Epithelial cell of proximal tubule (primary cell): Measurements from ENCODE around the gene ENO3. TPM values are rescaled to one million over a fixed set of nuclear protein-coding genes. Genes with fewer than 3 reads are reported as not detected.

Experiments
- DNase-seq: peaks from one replicate; pipeline ENCODE4 v3.0.0-alpha.2; 2011; ENCODE audit warnings: low read depth
- H3K4me3 ChIP-seq: 2 replicates; pipeline ENCODE4 v1.5.1; 2011; ENCODE audit warnings: low read depth, mild to moderate bottlenecking, low read length
- CTCF ChIP-seq: conservative IDR thresholded peaks from 2 replicates; pipeline ENCODE4 v1.5.1; 2012; ENCODE audit warnings: low read depth, mild to moderate bottlenecking, low read length
- total RNA-seq: library from RNA; depleted of rRNA; stranded (reverse); fragments of >200 nt; gene quantifications from 2 replicates; pipeline ENCODE4 v1.2.3, GENCODE V29; 2015

The ENO3 gene
- total RNA-seq, 1 donor from 2014 or later, result 2.0 TPM

- no peak for DNase-seq
- no peak for TF ChIP-seq CTCF
- no peak overlapping the region for H3K4me3 ChIP-seq
Observed at GRCh38 chr17:4965311-4965986, 14.5 kb downstream of the ENO3 start.

GRCh38 chr17:4966844-4967538 is 16.1 kb downstream of the ENO3 start:
- peak; percentile 99 for DNase-seq
- H3K4me3 ChIP-seq, result peak overlapping the region; percentile 82
- no peak for TF ChIP-seq CTCF

- no peak for TF ChIP-seq CTCF
- H3K4me3 ChIP-seq, result peak within 1 kb of the TSS; percentile 82
- peak; percentile 86 for DNase-seq
Observed at GRCh38 chr17:4967539-4968485, 16.9 kb downstream of the ENO3 start, which contains the start of gene SPAG7. TSS of gene SPAG7 (minus strand) at chr17:4967817. CDS start at chr17:4967804, 13 bp downstream.

- H3K4me3 ChIP-seq, result peak overlapping the region; percentile 82
- no peak for TF ChIP-seq CTCF
- peak; percentile 30 for DNase-seq
Observed at GRCh38 chr17:4968486-4969046, 17.6 kb downstream of the ENO3 start.

- peak overlapping the region; percentile 82 for H3K4me3 ChIP-seq
- DNase-seq, result peak; percentile 87
- no peak for TF ChIP-seq CTCF
Observed at GRCh38 chr17:4969047-4969550, 18.2 kb downstream of the ENO3 start.

GRCh38 chr17:4969551-4970173 is 18.7 kb downstream of the ENO3 start:
- TF ChIP-seq CTCF, result no peak
- no peak for DNase-seq
- H3K4me3 ChIP-seq, result peak overlapping the region; percentile 82
